Mucosa of rectum (tissue), 2 donors: Measurements from ENCODE around the gene MLLT10.

ENCODE experiments used
- H3K27ac ChIP-seq, 2 donors: one replicate each; pipeline ENCODE4 v1.7.0; 2013; ENCODE audit warnings: inconsistent platforms in 2 of 2, low read depth in 2 of 2, low read length in 2 of 2
- H3K27me3 ChIP-seq, 2 donors: one replicate each; pipeline ENCODE4 v1.7.0; 2013; ENCODE audit warnings: low read length in 2 of 2; ENCODE audit not compliant: control insufficient read depth in 2 of 2, insufficient read depth in 2 of 2
- H3K36me3 ChIP-seq, 2 donors: one replicate each; pipeline ENCODE4 v1.7.0; 2013; ENCODE audit warnings: low read length in 2 of 2; ENCODE audit not compliant: control insufficient read depth in 2 of 2, insufficient read depth in 2 of 2
- H3K4me1 ChIP-seq, 2 donors: one replicate each; pipeline ENCODE4 v1.7.0; 2013; ENCODE audit warnings: low read length in 2 of 2, mild to moderate bottlenecking in 1 of 2; ENCODE audit not compliant: control insufficient read depth in 2 of 2, insufficient read depth in 2 of 2
- H3K4me3 ChIP-seq, 2 donors: one replicate each; pipeline ENCODE4 v1.7.0; 2013; ENCODE audit warnings: low read length in 2 of 2
- H3K9ac ChIP-seq, 2 donors: one replicate each; pipeline ENCODE4 v1.7.0; 2013; ENCODE audit warnings: low read length in 2 of 2, low read depth in 1 of 2, mild to moderate bottlenecking in 1 of 2
- H3K9me3 ChIP-seq, 2 donors: one replicate each; pipeline ENCODE4 v1.7.0; 2013; ENCODE audit warnings: low read length in 2 of 2; ENCODE audit not compliant: control insufficient read depth in 2 of 2
- donor health status: healthy.
- donor health status: Normal muscosa, but diverticular disease.

MLLT10 gene

GRCh38 chr10:21742740-21743412 is 208.8 kb downstream of the MLLT10 start:
- Histone ChIP-seq H3K27me3 (no peaks in the 10 kb centered on the region), H3K4me1 (no peaks in the 10 kb centered on the region), H3K9me3 (no peaks in the 10 kb centered on the region), H3K4me3 (no peak overlapping the region), H3K36me3 (peaks cover 22 to 34% of the 10 kb centered on the region in 2 donors), H3K9ac (no peak overlapping the region), H3K27ac (no peak overlapping the region)

DNA sequence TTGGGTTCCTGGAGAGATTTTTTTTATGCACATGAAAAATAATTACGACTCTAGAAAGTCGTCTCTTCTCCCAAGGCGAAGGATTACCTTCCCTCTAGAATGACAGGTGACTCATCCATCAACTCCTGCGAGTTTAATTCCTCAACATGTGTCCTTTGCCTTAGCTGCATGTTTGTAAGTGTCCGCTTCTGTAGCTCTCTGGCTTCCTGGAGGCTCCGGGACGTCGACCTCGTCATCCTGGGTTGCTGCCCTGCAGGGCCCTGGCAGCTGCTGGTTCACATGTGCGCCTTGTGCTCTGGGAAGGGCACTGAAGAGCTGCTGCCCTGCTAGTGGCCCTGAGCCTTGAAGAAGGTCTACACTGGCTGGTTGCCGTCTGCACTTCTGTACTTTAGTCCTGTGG is 210.2 kb downstream of the MLLT10 start:
- Histone ChIP-seq H3K36me3 (peaks cover 15 to 26% of the 10 kb centered on the region in 2 donors), H3K27ac (no peak overlapping the region), H3K9ac (no peak overlapping the region), H3K4me1 (no peaks in the 10 kb centered on the region), H3K27me3 (no peaks in the 10 kb centered on the region), H3K9me3 (no peaks in the 10 kb centered on the region), H3K4me3 (no peak overlapping the region)

GRCh38 chr10:21746118-21746517 is 212.1 kb downstream of the MLLT10 start:
- Histone ChIP-seq H3K9me3 (no peaks in the 10 kb centered on the region), H3K4me1 (peaks cover 0 to 1% of the 10 kb centered on the region in 2 donors)

DNA sequence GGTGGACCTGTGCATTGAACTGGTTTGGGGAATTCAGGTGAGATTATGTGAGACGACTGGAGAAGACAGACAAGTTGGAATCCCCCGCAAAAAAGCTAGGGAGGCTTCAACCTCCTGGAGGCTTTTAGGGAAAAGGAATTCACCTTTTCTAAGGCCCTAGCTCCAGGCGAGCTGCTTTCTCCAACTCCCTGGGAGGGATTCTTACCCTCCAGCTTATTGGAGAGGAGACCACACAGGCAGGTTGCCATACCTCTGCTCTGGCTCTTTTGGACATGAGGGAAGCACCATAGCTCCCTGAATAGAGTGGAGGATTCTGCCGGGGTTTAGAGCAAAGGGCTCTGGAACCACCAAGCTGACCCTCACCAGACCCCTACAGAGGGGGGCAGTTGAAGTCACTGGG is 213.8 kb downstream of the MLLT10 start:
- no peaks in the 10 kb centered on the region for H3K9me3 ChIP-seq

More at GRCh38 chr10:21746118-21746517, 212.1 kb downstream of the MLLT10 start:
- H3K9ac ChIP-seq, result no peak overlapping the region
- H3K27me3 ChIP-seq, result no peaks in the 10 kb centered on the region
- H3K27ac ChIP-seq, result no peak overlapping the region
- peaks cover 10 to 14% of the 10 kb centered on the region in 2 donors for H3K36me3 ChIP-seq
- H3K4me3 ChIP-seq, result no peak overlapping the region

DNA sequence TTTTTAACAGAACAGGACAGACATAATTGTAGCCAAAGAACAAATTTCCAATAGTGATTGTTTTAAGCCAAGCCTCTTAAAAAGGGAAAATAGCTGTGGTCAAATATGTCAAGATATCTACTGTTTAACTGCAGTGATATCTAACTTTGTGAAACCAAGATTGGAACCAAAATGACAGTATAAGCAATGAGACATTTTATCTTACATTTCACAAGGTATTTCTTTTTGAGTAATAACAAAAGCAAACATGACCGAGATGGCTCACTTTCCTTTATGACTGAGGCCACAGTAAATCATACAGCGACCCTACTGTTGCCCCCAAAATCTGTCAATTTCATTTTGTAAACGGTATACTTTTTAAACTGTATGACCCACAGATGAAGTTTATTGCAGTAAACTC is 215.8 kb downstream of the MLLT10 start:
- Histone ChIP-seq H3K9ac (no peak overlapping the region), H3K4me1 (peaks cover 0 to 6% of the 10 kb centered on the region in 2 donors), H3K36me3 (peaks cover under 1% of the 10 kb centered on the region in 2 donors), H3K9me3 (no peaks in the 10 kb centered on the region), H3K27me3 (no peaks in the 10 kb centered on the region), H3K4me3 (no peak overlapping the region), H3K27ac (no peak overlapping the region)

More for the DNA sequence above, 213.8 kb downstream of the MLLT10 start:
- peaks cover 0 to 6% of the 10 kb centered on the region in 2 donors for H3K4me1 ChIP-seq
- no peaks in the 10 kb centered on the region for H3K27me3 ChIP-seq
- no peak overlapping the region for H3K9ac ChIP-seq
- H3K36me3 ChIP-seq, result peaks cover 10 to 12% of the 10 kb centered on the region in 2 donors
- no peak overlapping the region for H3K4me3 ChIP-seq
- H3K27ac ChIP-seq, result no peak overlapping the region

GRCh38 chr10:21750424-21750823 is 216.4 kb downstream of the MLLT10 start:
- Histone ChIP-seq H3K27ac (no peak overlapping the region), H3K4me3 (no peak overlapping the region), H3K4me1 (peaks cover 0 to 6% of the 10 kb centered on the region in 2 donors), H3K9ac (no peak overlapping the region), H3K9me3 (no peaks in the 10 kb centered on the region), H3K27me3 (no peaks in the 10 kb centered on the region), H3K36me3 (no peaks in the 10 kb centered on the region)

DNA sequence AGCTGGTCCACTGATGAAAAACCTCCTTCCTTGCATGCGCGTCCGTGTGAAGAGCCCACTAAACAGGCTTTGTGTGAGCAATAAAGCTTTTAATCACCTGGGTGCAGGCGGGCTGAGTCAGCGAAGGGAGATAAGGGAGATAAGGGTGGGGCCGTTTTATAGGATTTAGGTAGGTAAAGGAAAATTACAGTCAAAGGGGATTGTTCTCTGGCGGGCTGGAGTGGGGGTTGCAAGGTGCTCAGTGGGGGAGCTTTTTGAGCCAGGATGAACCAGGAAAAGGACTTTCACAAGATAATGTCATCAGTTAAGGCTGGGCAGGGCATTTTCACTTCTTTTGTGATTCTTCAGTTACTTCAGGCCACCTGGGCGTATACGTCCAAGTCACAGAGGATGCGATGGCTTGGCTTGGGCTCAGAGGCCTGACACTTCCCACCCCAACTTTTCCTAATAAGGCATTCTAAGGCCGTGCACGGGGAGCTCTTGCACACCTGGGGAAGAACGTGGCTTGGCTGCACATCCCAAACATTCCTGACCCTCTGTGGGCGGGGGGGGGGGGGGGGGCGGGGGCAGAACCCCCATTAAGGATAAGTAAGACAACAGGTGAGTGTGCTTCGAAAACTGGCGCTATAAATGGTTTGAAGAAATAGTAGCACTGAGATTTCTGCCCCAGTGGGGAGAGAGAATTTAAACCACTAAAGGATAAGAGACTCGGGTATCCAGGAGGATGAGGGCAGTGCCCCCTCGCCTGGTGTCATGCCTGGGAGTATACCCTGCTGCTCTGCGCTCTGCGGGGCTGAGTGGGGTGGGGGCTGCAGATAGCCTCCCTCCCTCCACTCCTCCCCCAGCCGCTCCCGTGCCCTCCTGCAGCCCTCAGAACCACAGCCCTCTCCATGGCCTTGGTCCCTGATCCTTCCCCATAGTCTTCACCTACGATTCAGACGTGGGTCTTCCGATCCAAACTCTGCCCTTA is 217.6 kb downstream of the MLLT10 start:
- H3K4me1 ChIP-seq, result peaks cover 0 to 6% of the 10 kb centered on the region in 2 donors
- H3K4me3 ChIP-seq, result no peak overlapping the region
- no peak overlapping the region for H3K27ac ChIP-seq
- no peaks in the 10 kb centered on the region for H3K36me3 ChIP-seq
- no peaks in the 10 kb centered on the region for H3K9me3 ChIP-seq
- H3K27me3 ChIP-seq, result no peaks in the 10 kb centered on the region
- no peak overlapping the region for H3K9ac ChIP-seq

- Histone ChIP-seq H3K27ac (no peak overlapping the region), H3K4me3 (no peak overlapping the region), H3K9ac (no peak overlapping the region), H3K4me1 (peaks cover 0 to 6% of the 10 kb centered on the region in 2 donors), H3K9me3 (no peaks in the 10 kb centered on the region), H3K27me3 (no peaks in the 10 kb centered on the region), H3K36me3 (peaks cover 5 to 6% of the 10 kb centered on the region in 2 donors)
Measured at GRCh38 chr10:21753497-21754270, 219.7 kb downstream of the MLLT10 start.

GRCh38 chr10:21754410-21755011 is 220.5 kb downstream of the MLLT10 start:
- Histone ChIP-seq H3K27me3 (no peaks in the 10 kb centered on the region), H3K4me1 (peaks cover 0 to 6% of the 10 kb centered on the region in 2 donors), H3K4me3 (no peak overlapping the region), H3K9me3 (no peaks in the 10 kb centered on the region), H3K36me3 (peaks cover 5 to 7% of the 10 kb centered on the region in 2 donors), H3K27ac (no peak overlapping the region), H3K9ac (no peak overlapping the region)
